Smooth muscle cell (in vitro differentiated cells): ENCODE results near the gene PLS3. TPM values are rescaled to one million over a fixed set of nuclear protein-coding genes. Genes with fewer than 3 reads are reported as not detected.
A peak's percentile ranks its signal among the peaks of the same experiment; 100 is the strongest.

Experiments used
- DNase-seq: peaks from one replicate; lab custom pipeline; 2025; ENCODE audit not compliant: unreplicated experiment; lab: John Stamatoyannopoulos, UW
- H2AFZ ChIP-seq: fragments of 200-600 bp; sonication (generic); 2 replicates; pipeline ENCODE4 v1.6.0; 2016; ENCODE audit warnings: antibody characterized with exemption, low read depth, mild to moderate bottlenecking
- H3F3A ChIP-seq: fragments of 200-600 bp; sonication (generic); 2 replicates; pipeline ENCODE4 v1.6.0; 2017; ENCODE audit warnings: antibody characterized with exemption, low read depth
- H3K27ac ChIP-seq: fragments of 200-600 bp; sonication (generic); 2 replicates; pipeline ENCODE4 v1.5.1; 2016; ENCODE audit warnings: low read depth, mild to moderate bottlenecking
- H3K27me3 ChIP-seq: fragments of 200-600 bp; sonication (generic); 2 replicates; pipeline ENCODE4 v1.6.1; 2016; ENCODE audit warnings: low read depth, mild to moderate bottlenecking
- H3K36me3 ChIP-seq: fragments of 200-600 bp; sonication (generic); 2 replicates; pipeline ENCODE4 v1.5.1; 2016; ENCODE audit warnings: low read depth
- H3K4me1 ChIP-seq: fragments of 200-600 bp; sonication (generic); 2 replicates; pipeline ENCODE4 v1.5.1; 2016; ENCODE audit warnings: low read depth
- H3K4me2 ChIP-seq: fragments of 200-600 bp; sonication (generic); 2 replicates; pipeline ENCODE4 v1.6.0; 2016; ENCODE audit warnings: mild to moderate bottlenecking
- H3K4me3 ChIP-seq: fragments of 200-600 bp; sonication (generic); 2 replicates; pipeline ENCODE4 v1.5.1; 2016; ENCODE audit warnings: mild to moderate bottlenecking
- H3K79me2 ChIP-seq: fragments of 200-600 bp; sonication (generic); 2 replicates; pipeline ENCODE4 v1.6.0; 2016; ENCODE audit warnings: low read depth, mild to moderate bottlenecking
- H3K9ac ChIP-seq: fragments of 200-600 bp; sonication (generic); 2 replicates; pipeline ENCODE4 v1.6.0; 2016; ENCODE audit warnings: low read depth
- H3K9me3 ChIP-seq: fragments of 200-600 bp; sonication (generic); replicated peaks from 2 replicates; pipeline ENCODE4 v1.5.1; 2016; ENCODE audit warnings: low read depth
- H4K20me1 ChIP-seq: fragments of 200-600 bp; sonication (generic); 2 replicates; pipeline ENCODE4 v1.6.0; 2016; ENCODE audit warnings: low read depth
- WGBS: methylation state at CpG from one replicate; pipeline ENCODE4 v1.1.7; 2016; ENCODE audit warnings: low lambda C conversion rate; 5-methylcytosine and 5-hydroxymethylcytosine counted together
- polyA plus RNA-seq: library from polyadenylated mRNA; unstranded; fragments of >200 nt; fragmentation: Nextera tagmentation; extraction: Ambion mirVana; gene quantifications from 2 replicates; pipeline ENCODE4 v1.2.1, GENCODE V29; 2016
- total RNA-seq: library from RNA; depleted of rRNA; stranded (reverse); fragments of >200 nt; gene quantifications from 2 replicates; pipeline ENCODE4 v1.2.3, GENCODE V29; 2014
- TF ChIP-seq, protein P1 (sequence below): fragments of 200-600 bp; sonication (generic); IDR thresholded peaks from 2 replicates; pipeline ENCODE4 v1.5.1; 2017; ENCODE audit warnings: borderline replicate concordance, mild to moderate bottlenecking, antibody characterized with exemption; ENCODE audit not compliant: insufficient read depth, poor library complexity, severe bottlenecking

PLS3 gene
- total and polyA plus RNA-seq, 2 experiments from 2014 or later = 305 to 609 TPM

DNA sequence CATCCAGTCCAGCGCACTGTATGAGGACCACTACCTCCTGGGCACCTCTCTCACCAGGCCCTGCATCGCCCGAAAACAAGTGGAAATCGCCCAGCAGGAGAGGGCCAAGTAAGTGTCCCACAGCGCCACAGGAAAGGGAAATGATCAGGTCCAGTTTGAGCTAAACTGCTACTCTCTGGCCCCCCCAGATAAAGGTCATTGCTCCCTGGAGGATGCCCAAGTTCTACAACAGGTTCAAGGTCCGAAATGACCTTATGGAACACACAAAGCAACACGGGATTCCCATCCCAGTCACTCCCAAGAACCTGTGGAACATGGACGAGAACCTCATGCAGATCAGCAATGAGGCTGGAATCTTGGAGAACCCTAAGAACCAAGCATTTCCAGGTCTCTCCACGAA lies 104.1 kb downstream of the PLS3 start:
- H3K4me3 ChIP-seq = no peak overlapping the region
- 96% methylated on average over 9 of the region's 9 CpGs for WGBS
- TF ChIP-seq, protein P1, sequence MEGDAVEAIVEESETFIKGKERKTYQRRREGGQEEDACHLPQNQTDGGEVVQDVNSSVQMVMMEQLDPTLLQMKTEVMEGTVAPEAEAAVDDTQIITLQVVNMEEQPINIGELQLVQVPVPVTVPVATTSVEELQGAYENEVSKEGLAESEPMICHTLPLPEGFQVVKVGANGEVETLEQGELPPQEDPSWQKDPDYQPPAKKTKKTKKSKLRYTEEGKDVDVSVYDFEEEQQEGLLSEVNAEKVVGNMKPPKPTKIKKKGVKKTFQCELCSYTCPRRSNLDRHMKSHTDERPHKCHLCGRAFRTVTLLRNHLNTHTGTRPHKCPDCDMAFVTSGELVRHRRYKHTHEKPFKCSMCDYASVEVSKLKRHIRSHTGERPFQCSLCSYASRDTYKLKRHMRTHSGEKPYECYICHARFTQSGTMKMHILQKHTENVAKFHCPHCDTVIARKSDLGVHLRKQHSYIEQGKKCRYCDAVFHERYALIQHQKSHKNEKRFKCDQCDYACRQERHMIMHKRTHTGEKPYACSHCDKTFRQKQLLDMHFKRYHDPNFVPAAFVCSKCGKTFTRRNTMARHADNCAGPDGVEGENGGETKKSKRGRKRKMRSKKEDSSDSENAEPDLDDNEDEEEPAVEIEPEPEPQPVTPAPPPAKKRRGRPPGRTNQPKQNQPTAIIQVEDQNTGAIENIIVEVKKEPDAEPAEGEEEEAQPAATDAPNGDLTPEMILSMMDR = no peak

GRCh38 chrX:115679460-115679859 lies 118.5 kb downstream of the PLS3 start:
- Histone ChIP-seq H3K4me2 (peak overlapping the region; percentile 60), H3K4me3 (no peak overlapping the region), H3F3A (no peaks in the 10 kb centered on the region), H3K27me3 (no peaks in the 10 kb centered on the region), H3K9me3 (no peaks in the 10 kb centered on the region), H3K36me3 (no peaks in the 10 kb centered on the region), H3K9ac (no peak overlapping the region), H2AFZ (peak overlapping the region; percentile 79), H3K79me2 (no peaks in the 10 kb centered on the region), H3K4me1 (peaks cover 2% of the 10 kb centered on the region), H4K20me1 (no peaks in the 10 kb centered on the region), H3K27ac (no peak overlapping the region)
- TF ChIP-seq, protein P1 = peak; percentile 51
- WGBS = 27% methylated on average over 7 of the region's 7 CpGs
- no peak for DNase-seq

More for the DNA sequence above, 104.1 kb downstream of the PLS3 start:
- Histone ChIP-seq H4K20me1 (no peaks in the 10 kb centered on the region), H3K4me2 (no peak overlapping the region), H3K4me1 (no peaks in the 10 kb centered on the region), H3K9ac (no peak overlapping the region), H3K27ac (no peak overlapping the region), H2AFZ (no peak overlapping the region), H3F3A (no peaks in the 10 kb centered on the region), H3K9me3 (no peaks in the 10 kb centered on the region), H3K27me3 (no peaks in the 10 kb centered on the region), H3K36me3 (no peaks in the 10 kb centered on the region), H3K79me2 (no peaks in the 10 kb centered on the region)
- no peak for DNase-seq

- no peak overlapping the region for H3K4me3 ChIP-seq
- no peak overlapping the region for H3K27ac ChIP-seq
- WGBS = 58% methylated on average over 4 of the region's 4 CpGs
- H3K27me3 ChIP-seq = no peaks in the 10 kb centered on the region
- no peaks in the 10 kb centered on the region for H4K20me1 ChIP-seq
- H3F3A ChIP-seq = no peaks in the 10 kb centered on the region
- H3K9ac ChIP-seq = no peak overlapping the region
- H3K36me3 ChIP-seq = no peaks in the 10 kb centered on the region
- H3K9me3 ChIP-seq = no peaks in the 10 kb centered on the region
- no peak for DNase-seq
- peak overlapping the region; percentile 25 for H2AFZ ChIP-seq
- no peak overlapping the region for H3K4me2 ChIP-seq
- no peaks in the 10 kb centered on the region for H3K79me2 ChIP-seq
- TF ChIP-seq, protein P1 = no peak
- H3K4me1 ChIP-seq = peaks cover 8% of the 10 kb centered on the region
Observed at GRCh38 chrX:115687595-115687994, 126.6 kb downstream of the PLS3 start.

- H3K27ac ChIP-seq = peak overlapping the region; percentile 92
- peaks cover 8% of the 10 kb centered on the region for H3K4me1 ChIP-seq
- H3K27me3 ChIP-seq = peaks cover 4% of the 10 kb centered on the region
- no peaks in the 10 kb centered on the region for H3K36me3 ChIP-seq
- WGBS = 33% methylated on average over 4 of the region's 4 CpGs
- TF ChIP-seq, protein P1 = no peak
- no peak for DNase-seq
- peak overlapping the region; percentile 8 for H3K4me3 ChIP-seq
- peak overlapping the region; percentile 70 for H3K4me2 ChIP-seq
- no peaks in the 10 kb centered on the region for H4K20me1 ChIP-seq
- no peaks in the 10 kb centered on the region for H3K9me3 ChIP-seq
- peak overlapping the region; percentile 79 for H3K9ac ChIP-seq
- no peaks in the 10 kb centered on the region for H3K79me2 ChIP-seq
- H3F3A ChIP-seq = no peaks in the 10 kb centered on the region
- H2AFZ ChIP-seq = peak overlapping the region; percentile 74
Observed at GRCh38 chrX:115689931-115690330, 129.0 kb downstream of the PLS3 start.
